HK-2 (cell line): ENCODE measurements around the gene SYT15.

ENCODE experiments used
- DNase-seq: peaks from one replicate; pipeline ENCODE4 v3.0.0-alpha.2; 2018; ENCODE audit not compliant: unreplicated experiment

Gene SYT15

DNA sequence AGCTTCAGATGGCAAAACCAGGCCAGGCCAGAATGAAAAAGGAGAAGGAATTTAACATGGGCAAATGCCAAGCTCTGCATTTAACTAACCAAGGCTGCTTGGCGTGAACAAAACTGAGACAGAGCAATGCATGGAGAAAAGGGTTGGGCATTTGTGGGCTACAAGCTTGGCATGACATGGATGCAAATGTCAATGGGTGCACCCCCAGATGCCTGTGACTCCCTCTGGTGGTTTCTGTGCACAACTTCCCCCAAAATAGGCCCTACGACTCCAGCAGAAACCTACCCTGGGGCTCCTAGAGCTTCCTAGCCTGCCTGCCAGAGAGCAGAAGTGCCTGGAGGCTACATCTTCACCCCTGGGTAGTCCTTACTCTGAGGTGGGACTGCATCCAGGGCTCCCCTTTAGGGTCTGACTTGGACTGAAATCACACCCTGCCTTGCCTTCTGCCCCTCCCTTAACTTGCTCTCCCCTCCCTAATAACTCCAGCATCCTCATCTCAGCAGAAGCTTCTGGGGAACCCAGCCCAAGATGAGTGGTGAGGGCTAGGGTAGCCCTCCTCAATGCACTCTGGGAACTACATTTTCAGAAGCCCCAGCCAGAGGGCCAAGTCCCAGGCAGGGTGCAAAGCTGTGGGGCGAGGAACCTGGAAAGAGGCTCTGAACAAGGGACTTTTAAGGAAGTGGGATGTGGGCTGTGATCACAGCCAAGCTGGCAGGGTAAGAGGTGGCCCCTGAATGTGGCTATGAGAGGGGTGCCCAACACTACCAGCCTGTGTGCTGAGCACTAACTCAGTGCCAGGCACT, 33.7 kb upstream of the SYT15 start:
- DNase-seq, result no peak

DNA sequence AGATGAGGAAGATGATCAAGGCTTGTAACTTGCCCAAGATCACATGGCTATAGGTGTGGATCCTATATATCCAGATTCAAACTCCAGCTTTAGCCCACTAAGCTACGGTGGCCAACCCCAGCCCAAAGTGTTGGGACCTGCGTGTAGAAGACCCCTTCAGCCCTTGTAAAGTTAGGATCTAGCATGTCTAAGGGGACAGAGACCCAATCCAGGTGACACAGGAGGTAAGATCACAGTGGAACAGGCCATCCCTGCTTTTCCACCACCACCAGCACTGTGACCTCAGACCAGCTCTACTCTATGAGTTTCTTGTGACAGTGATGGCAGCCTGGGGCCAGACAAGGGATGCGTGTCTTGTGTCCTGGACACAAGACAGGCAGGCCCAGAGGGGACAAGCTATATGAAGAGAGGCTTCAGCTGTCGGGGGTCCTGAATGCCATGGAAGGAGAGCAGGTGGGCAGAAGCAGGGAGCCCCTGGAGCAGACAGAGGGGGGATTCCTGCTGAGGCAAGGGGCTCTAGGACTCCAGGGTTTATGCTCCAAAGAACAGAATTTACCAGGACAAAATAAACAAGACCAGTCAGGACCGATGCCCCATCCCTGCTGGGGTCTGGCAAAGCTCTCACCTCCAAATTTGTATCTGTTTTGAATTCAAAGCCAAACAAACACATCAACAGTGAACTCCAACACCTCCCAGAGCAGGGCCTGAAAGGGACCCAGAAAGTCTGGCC, 32.9 kb upstream of the SYT15 start:
- DNase-seq, result no peak

DNA sequence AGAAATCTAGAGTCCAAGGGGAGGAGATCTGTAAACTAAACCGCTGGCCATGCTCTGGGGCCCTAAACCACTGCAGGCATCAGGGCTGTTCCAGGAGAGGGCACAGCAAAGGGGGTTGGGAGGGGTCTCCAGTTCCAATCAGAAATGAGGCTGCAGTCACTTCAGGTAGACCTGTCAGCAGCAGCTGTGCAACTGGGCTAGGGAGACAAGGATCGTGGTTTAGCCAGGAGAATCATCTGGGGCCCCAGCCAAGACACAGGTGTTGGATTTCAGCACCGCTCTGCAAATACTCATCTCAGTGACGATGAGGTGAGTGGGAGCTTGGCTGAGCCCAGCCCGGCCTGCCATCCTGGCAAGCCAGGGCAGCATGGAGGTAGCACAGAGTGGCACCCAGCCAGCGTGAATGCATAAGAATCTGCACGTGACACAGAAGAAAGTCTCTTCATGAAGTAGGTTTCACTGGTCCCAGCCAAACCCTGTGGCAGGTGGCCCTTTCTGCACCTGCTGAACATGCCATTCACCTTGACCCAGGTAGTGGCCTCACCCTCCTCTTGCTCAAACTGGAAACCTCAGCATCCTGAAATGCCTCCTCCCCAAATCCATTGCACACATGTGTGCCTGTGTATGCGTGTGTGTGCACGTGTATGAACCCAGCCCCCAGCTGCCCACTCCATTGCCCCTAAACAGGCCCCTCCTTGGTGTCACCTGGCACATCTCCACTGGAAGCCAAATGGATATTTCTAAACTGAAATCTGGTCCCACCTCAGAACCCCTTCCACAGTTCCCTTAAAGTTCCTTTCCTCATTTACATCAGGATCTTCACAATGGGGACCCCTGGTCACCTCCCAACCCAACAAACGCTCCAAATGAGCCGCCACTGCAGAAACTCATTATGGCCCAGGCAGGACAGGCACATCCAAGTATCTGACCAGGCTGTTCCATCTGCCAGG, 32.1 kb upstream of the SYT15 start:
- no peak for DNase-seq

DNA sequence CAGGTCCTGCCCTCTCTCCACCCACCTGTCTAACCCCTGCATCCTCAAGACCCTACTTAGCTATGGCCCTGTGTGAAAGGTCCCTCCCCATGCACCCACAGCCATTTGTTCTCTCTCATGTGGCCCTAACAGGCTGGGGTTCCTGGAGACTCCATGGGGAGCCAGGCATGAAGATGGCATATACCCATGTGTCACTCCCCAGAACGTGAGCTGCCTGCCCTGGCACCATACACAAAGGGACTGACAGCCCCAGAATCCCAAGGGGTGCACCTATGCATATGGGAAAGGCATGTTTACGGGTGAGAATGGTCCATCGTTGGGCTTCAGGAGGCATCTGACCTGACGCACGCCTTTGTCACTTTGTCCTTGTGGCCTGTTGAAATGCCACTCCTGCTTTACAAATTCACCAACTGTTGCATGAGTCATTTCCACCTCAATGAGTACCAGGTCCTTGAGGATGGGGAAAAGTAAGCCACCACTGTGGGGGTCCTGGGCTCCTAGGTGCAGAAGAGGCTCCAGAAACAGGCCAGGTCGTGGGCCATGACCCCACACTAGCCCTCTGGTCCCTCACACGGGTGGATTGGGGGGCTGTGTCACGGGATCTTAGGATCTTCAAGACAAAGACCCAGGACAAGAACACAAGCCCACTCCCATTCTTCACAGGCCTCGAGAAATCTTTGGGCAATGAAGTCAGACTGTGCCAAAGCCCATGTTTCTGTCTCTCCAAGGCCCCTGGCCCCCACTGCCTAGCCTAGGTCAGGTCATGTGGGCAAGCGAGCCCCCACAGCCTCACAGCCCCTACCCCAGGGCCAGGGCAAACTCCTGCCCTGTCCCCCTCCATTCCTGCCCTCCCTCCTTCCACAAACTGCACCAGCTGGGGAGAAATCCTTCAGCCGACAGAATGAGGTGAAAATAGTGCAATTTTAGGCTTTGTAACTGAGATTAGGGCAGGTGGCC, 31.1 kb upstream of the SYT15 start:
- DNase-seq, result no peak

DNA sequence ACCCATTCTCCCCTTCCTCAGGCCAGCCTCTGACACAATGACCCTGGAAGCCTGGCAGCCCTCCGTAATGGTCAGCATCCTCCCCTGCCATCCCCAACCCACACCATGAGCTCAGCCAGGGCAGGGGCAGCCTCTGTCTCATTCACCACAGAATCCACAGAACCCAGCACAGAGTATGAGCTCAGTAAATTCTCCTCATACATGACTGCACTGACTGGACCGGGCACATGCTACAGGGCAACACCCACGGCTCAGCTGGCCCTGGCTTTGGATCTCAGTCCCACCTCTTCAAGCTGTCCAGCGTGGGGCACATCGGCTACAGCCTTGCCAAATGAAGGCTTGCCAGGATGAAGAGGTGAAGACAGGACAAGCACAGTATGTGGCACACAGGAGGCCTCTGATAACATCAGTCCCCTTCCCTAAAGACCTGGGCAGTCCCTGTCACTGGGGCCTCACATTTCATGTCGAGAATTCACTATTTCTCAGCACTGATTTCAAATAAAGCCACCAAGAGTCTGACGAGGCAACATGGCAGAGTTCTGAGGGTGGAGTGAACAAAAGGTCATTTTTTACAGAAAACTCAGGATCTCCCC, 30.3 kb upstream of the SYT15 start:
- no peak for DNase-seq

DNA sequence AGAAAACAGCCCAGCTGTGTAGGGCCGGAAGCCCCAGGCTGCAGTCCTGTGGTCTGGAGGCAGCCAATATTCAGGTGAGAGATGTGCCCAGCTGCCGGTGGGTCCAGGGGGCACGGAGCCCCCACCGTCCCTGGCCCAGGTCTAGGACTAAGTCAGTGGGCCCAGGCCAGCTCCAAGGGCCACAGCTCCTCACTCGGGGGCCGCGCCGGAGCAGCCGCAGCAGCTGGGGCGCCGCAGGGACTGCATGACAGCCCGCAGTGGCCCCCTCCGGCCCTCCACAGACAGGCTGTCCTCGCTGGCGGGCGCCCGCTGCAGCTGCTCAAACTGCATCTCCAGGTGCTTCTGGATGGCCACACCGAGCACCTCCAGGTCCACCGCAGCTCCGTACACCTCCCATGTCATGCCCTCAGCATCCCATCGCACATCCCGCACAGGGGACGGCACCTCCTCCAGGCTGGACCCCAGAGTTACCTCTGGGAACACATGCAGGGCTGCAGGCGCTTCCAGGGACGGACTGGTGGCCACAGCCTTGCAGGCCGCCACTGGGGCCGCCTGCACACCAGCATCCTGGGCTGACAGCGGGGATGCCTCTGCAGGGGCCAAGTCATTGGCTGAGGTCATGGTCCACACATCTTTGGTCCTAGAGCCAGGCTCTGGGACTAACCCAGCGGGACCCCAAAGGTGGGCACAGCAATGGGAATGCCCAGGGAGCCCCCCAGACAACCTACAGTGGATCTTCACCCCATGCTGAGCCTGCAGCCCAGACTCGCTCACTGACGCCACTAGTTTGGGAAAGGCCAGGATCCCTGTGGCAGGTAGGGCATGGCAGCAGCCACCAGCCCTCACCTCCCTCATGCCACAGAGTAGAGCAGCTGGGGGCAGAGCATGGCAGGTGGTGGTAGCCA, 29.5 kb upstream of the SYT15 start:
- no peak for DNase-seq

DNA sequence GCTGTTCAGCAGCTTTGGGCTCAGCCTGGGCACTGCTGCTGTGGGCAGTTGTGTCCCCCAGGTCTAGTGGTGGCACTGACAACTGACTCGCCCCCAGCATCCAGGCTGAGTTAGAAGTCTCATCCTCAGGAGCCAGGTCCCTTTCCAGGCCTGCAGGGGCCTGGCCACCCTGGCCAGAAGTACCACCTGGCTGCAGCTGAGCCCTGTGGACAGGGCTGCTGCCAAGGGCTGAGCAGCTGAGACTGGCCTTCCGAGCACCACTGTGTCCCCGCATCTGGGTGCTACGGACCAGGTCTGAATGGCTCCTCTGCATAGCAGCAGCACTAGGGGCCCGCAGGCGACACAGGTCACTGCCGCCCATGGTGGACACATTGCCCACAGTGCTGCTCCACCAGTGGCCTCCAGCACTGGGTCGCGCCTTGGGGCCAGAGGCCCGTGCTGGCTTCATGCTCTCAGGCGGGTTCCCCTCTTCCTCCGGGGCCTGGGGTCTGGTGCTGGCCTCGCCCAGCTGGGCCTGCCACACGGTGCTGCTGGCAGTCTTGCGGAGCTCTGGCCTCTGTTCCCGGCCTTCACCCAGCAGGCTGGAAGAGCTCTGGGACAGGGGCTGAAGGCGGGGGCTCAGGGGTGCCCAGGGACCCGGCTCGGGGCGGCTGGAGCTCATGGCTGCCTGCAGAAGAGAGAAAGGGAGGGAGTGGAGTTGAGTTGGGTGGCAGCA, 28.7 kb upstream of the SYT15 start:
- DNase-seq, result no peak

DNA sequence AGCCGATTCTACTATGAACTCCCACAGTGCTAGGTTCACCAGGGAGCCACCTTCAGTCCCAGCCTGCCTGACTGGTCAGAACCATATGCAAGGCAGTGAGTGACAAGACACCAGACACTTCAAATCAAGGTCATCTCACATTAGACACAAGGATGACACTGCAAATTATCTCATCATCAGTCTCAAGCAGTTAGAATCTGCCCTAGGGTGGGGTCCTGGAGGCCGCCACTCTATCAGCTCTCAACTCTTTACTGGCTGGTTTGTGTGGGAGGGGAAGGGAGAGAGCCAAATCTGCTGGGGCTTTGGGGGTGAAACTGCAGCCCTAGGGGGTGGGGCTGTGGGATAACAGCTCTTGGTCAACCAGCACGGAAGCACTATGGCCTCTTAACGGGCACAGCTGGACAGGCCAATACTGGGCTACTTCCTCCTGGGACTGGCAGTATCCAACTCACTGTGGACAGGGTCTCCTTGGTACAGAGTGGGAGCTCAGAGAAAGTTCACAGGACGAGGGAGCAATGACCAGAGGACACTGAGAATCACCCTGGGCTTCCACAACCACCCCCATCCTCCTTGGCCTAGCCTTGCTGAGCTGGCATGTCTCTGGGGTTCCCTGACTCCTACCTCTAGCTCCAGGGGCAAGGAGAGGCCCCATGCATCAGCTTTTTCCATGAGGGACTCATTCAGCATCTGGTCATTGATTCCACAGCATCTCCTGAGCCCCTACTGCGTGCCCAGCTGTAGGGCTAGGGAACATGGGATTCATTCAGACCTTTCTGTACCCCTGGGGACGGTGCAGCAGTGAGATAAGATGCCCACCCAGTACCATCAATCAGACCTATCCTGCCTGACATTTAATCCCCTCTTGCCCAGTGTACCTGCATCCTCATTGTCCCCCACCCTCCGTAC, 27.9 kb upstream of the SYT15 start:
- no peak for DNase-seq

- no peak for DNase-seq
These were observed 27.0 kb upstream of the SYT15 start for GRCh38 chr10:46551701-46552525.

DNA sequence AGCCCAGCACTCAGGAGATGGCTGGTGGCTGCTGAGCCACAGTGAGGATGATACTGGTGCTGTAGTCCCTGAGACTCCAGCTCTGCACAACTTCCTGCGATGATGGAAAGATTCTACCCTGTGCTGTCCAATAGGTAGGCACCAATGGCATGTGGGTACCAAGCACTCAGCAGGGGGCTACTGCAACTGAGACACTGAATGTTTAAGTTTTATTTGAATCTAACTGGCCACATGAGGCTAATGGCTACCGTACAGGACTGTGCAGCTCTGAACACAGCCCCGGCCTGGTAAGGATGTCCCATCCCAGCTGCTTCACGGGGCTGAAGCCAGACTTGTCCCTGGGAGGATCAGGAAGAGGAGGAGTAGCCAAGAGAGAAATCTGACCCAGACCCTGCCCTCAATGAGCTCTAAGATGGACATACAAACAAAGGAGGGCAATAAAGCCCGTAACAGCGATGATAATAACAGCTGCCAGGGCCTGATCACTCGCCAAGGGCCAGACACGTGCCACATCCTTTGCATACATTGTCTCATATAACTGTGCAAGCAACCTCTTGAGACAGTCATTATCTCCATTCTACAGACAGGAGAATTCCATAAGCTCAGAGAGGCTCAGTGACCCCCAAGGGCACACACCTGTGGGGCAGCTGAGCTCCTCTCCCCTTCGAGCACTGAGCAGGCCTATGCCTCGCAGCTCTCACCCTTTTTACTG, 26.2 kb upstream of the SYT15 start:
- DNase-seq, result peak; percentile 2

- DNase-seq, result peak; percentile 4
These were observed 25.5 kb upstream of the SYT15 start for GRCh38 chr10:46553238-46554049.

DNA sequence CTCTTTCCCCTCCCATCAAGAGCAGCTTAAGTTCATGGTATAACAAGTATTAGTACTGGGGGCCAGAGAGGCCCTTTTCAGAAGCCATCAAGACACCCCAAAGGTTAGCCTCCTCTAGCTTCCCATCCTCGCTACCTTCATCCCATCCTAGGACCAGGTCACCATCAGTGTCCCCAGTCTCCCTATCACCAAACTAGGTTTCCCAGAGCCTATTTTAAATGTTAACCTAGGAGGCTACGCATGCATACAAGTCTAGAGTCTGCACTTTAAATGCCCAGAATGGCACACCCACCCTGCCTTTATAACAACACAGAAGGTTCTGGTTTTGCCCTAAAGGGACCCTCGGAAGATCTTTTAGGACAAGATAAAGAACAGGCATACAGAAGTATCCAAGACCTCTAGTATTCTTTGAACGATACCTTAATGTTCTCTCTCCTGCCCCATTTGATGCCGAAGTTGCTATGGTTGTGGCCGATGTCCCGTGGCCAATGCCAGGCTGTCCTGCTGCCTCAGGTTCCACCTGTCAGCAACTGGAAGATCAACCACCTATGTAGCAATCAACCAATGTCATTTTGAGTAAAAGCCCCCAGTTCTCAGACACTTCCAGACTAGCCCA, 24.7 kb upstream of the SYT15 start:
- DNase-seq, result peak; percentile 0

GRCh38 chr10:46555366-46555712, 23.6 kb upstream of the SYT15 start:
- DNase-seq, result peak; percentile 1

- DNase-seq, result peak; percentile 4
These were observed 23.0 kb upstream of the SYT15 start for GRCh38 chr10:46555713-46556514.
